ENCODE measurements around the gene PCED1B. TPM values are rescaled to one million over a fixed set of nuclear protein-coding genes. Genes with fewer than 3 reads are reported as not detected.
A peak's percentile ranks its signal among the peaks of the same experiment; 100 is the strongest.

The PCED1B gene
- total RNA-seq, 2 donors from 2014 or later, result 2.5 to 7.0 TPM

GRCh38 chr12:47188576-47189441, 109.4 kb downstream of the PCED1B start:
- Mint-ChIP-seq H3K27me3 (ENCODE audit: insufficient read depth) (no peaks in the 10 kb centered on the region), H3K4me3 (no peak overlapping the region), H3K27ac (no peak overlapping the region), H3K9me3 (no peaks in the 10 kb centered on the region), H3K4me1 (peaks cover 43% of the 10 kb centered on the region), H3K36me3 (ENCODE audit: low read depth) (no peaks in the 10 kb centered on the region)
- no peaks in the 10 kb centered on the region for H3K9me3 ChIP-seq (ENCODE audit: control insufficient read depth, low read length)
- no peaks in the 10 kb centered on the region for H3K36me3 ChIP-seq (ENCODE audit: control insufficient read depth, insufficient read depth, low read length)
- no peaks in the 10 kb centered on the region for H3K27me3 ChIP-seq (ENCODE audit: control insufficient read depth, insufficient read depth, low read length, poor library complexity, severe bottlenecking)
- DNase-seq, result no peak
- no peak overlapping the region for H3K4me3 ChIP-seq (ENCODE audit: low read length)
- 64 to 65% methylated on average over 6 of the region's 6 CpGs for WGBS, 2 experiments (ENCODE audit: insufficient coverage in 1 of 2, insufficient read length in 1 of 2)
- no peak for TF ChIP-seq CTCF (conservative IDR thresholded peaks at IDR 0.05)
- peaks cover 7% of the 10 kb centered on the region for H3K4me1 ChIP-seq (ENCODE audit: control insufficient read depth, insufficient read depth, low read length)
- H3K27ac ChIP-seq (ENCODE audit: low read depth, low read length), result no peak overlapping the region
- no peak overlapping the region for H3K9ac ChIP-seq (ENCODE audit: extremely low read depth, low read length, poor library complexity, severe bottlenecking)

- H3K9me3 Mint-ChIP-seq, result no peaks in the 10 kb centered on the region
- Histone ChIP-seq H3K4me3 (ENCODE audit: low read length) (no peak overlapping the region), H3K27ac (ENCODE audit: low read depth, low read length) (no peak overlapping the region), H3K9me3 (ENCODE audit: control insufficient read depth, low read length) (no peaks in the 10 kb centered on the region), H3K27me3 (ENCODE audit: control insufficient read depth, insufficient read depth, low read length, poor library complexity, severe bottlenecking) (no peaks in the 10 kb centered on the region), H3K36me3 (ENCODE audit: control insufficient read depth, insufficient read depth, low read length) (no peaks in the 10 kb centered on the region), H3K9ac (ENCODE audit: extremely low read depth, low read length, poor library complexity, severe bottlenecking) (no peak overlapping the region), H3K4me1 (ENCODE audit: control insufficient read depth, insufficient read depth, low read length) (peaks cover 8% of the 10 kb centered on the region)
- peak; percentile 74 for DNase-seq
- whole genome bisulfite sequencing, 2 experiments (ENCODE audit: insufficient coverage in 1 of 2, insufficient read length in 1 of 2), result 82 to 100% methylated on average over 1 to 3 of the region's 3 CpGs
- H3K4me1 Mint-ChIP-seq, result peaks cover 45% of the 10 kb centered on the region
- no peaks in the 10 kb centered on the region for H3K36me3 Mint-ChIP-seq (ENCODE audit: low read depth)
- H3K27me3 Mint-ChIP-seq (ENCODE audit: insufficient read depth), result no peaks in the 10 kb centered on the region
- no peak overlapping the region for H3K27ac Mint-ChIP-seq
- no peak for TF ChIP-seq CTCF (conservative IDR thresholded peaks at IDR 0.05)
- H3K4me3 Mint-ChIP-seq, result no peak overlapping the region
These were observed 110.3 kb downstream of the PCED1B start for GRCh38 chr12:47189728-47190127.

GRCh38 chr12:47190271-47190750, 110.9 kb downstream of the PCED1B start:
- H3K36me3 Mint-ChIP-seq (ENCODE audit: low read depth), result no peaks in the 10 kb centered on the region
- H3K27ac Mint-ChIP-seq, result peak overlapping the region; percentile 22
- peaks cover 45% of the 10 kb centered on the region for H3K4me1 Mint-ChIP-seq
- no peak for TF ChIP-seq CTCF (conservative IDR thresholded peaks at IDR 0.05)
- H3K27me3 Mint-ChIP-seq (ENCODE audit: insufficient read depth), result no peaks in the 10 kb centered on the region
- H3K4me3 Mint-ChIP-seq, result no peak overlapping the region
- Histone ChIP-seq H3K9me3 (ENCODE audit: control insufficient read depth, low read length) (no peaks in the 10 kb centered on the region), H3K36me3 (ENCODE audit: control insufficient read depth, insufficient read depth, low read length) (no peaks in the 10 kb centered on the region), H3K4me1 (ENCODE audit: control insufficient read depth, insufficient read depth, low read length) (peaks cover 8% of the 10 kb centered on the region), H3K9ac (ENCODE audit: extremely low read depth, low read length, poor library complexity, severe bottlenecking) (no peak overlapping the region), H3K4me3 (ENCODE audit: low read length) (no peak overlapping the region), H3K27ac (ENCODE audit: low read depth, low read length) (no peak overlapping the region), H3K27me3 (ENCODE audit: control insufficient read depth, insufficient read depth, low read length, poor library complexity, severe bottlenecking) (no peaks in the 10 kb centered on the region)
- DNase-seq, result peak; percentile 68
- H3K9me3 Mint-ChIP-seq, result no peaks in the 10 kb centered on the region
- WGBS, 2 experiments (ENCODE audit: insufficient coverage in 1 of 2, insufficient read length in 1 of 2), result 50 to 61% methylated on average over 2 to 3 of the region's 3 CpGs

Data from endodermal cell (in vitro differentiated cells).